ENCODE results near the gene RUFY4. TPM values are rescaled to one million over a fixed set of nuclear protein-coding genes. Genes with fewer than 3 reads are reported as not detected.

The RUFY4 gene
- total and polyA plus RNA-seq, 2 donors (not counting 3 experiments of a cell fraction or from before 2014, with no cell fraction given) = not detected

DNA sequence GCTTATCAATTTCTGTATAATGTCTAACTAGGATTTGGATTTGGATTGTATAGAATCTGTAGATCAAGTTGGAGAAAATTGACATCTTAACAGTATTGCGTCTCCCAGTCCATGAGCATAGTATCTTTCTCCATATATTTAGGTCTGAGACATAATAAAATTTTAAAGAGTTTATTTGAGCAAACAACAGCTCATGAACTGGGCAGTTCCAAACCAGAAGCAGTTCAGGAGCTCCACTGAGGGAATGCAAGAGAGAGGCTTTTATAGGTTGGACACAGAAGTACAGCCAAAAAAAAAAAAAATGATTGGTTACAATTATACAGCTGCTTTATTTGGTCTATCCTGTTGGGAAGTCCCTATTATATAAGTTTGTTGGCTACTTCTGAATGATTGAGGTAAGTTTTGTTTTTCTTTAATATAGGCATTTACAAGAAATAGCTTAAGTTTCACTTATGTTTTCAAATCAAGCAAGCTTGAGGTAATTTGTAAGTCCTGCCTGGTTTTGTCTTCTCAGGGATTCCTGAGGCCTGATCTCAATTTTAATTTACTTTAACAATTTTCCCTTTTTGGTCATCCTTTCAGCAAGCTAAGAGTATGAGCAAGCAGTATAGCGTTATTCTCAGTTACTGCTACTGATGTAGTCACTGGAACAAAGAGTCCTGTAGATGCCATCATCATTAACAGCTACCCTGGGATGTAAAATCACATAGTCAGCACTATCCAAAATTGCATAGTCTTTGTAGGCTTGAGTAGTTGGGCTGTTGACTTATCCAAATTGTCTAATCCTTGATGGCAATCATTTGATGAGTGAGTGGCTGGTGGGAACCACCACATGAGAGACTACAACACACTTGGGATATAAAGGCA lies 27.5 kb upstream of the RUFY4 start:
- Histone ChIP-seq H3K9me3 (replicated peaks; ENCODE audit: control insufficient read depth, insufficient read depth, low read length) (no peaks in the 10 kb centered on the region), H3K27ac (ENCODE audit: insufficient read depth, low read depth, low read length) (no peak overlapping the region), H3K36me3 (ENCODE audit: control insufficient read depth in 2 of 2, extremely low read depth in 1 of 2, insufficient read depth in 2 of 2, low read length in 2 of 2) (no peaks in the 10 kb centered on the region), H3K4me2 (ENCODE audit: insufficient read depth, low read length) (no peak overlapping the region), H3K4me1 (ENCODE audit: control insufficient read depth, extremely low read depth, insufficient read depth, low read length) (no peaks in the 10 kb centered on the region), H3K9me1 (replicated peaks; ENCODE audit: control insufficient read depth, extremely low read depth, insufficient read depth, low read length) (no peaks in the 10 kb centered on the region), H3K79me2 (ENCODE audit: control insufficient read depth, insufficient read depth, low read length) (no peaks in the 10 kb centered on the region), H3K27me3 (ENCODE audit: control insufficient read depth in 2 of 2, insufficient read depth in 2 of 2, low read length in 2 of 2) (peaks cover 11 to 31% of the 10 kb centered on the region in 2 experiments), H3K9ac (replicated peaks; ENCODE audit: extremely low read depth, insufficient read depth, low read length) (no peak overlapping the region), H2AFZ (ENCODE audit: low read depth, low read length) (no peak overlapping the region), H3K4me3 (replicated peaks in 1 of 3; ENCODE audit: insufficient read depth in 1 of 3, low read depth in 1 of 3, low read length in 3 of 3) (no peak overlapping the region), H4K20me1 (replicated peaks; ENCODE audit: control insufficient read depth, extremely low read depth, insufficient read depth, low read length) (no peaks in the 10 kb centered on the region)
- FAIRE-seq = no peak
- ChIA-PET POLR2A (no interaction called here), CTCF (interaction anchor here (0.9 to 4.2 kb wide), 7 partner anchors 9 to 256 kb away, joined by 3 to 43 read pairs (median 5); partner anchors contain the start of gene RUFY4)
- no TSS peak for BruUV-seq (replicated peaks)
- DNase-seq (ENCODE audit: low read depth, low spot score) = no peak
- TF ChIP-seq EZH2 (IDR thresholded peaks at IDR 0.05; ENCODE audit: borderline replicate concordance, low read depth, low read length, severe bottlenecking) (no peak), GATA2 (IDR thresholded peaks at IDR 0.05; ENCODE audit: insufficient read depth, insufficient read length, low read depth, low read length) (no peak), MAX (IDR thresholded peaks at IDR 0.05; ENCODE audit: insufficient read depth, insufficient read length) (no peak), JUN (IDR thresholded peaks at IDR 0.05; ENCODE audit: borderline replicate concordance, insufficient read depth, insufficient read length, low read depth) (no peak), POLR2AphosphoS5 (IDR thresholded peaks at IDR 0.05; ENCODE audit: insufficient read depth, low read depth, low read length) (no peak), FOS (IDR thresholded peaks at IDR 0.05; ENCODE audit: borderline replicate concordance, insufficient read depth, low read length) (no peak), MYC (IDR thresholded peaks at IDR 0.05; ENCODE audit: low read depth, low read length) (no peak), POLR2A (IDR thresholded peaks at IDR 0.05; ENCODE audit: low read depth, low read length) (no peak)
- TF ChIP-seq, protein P1, sequence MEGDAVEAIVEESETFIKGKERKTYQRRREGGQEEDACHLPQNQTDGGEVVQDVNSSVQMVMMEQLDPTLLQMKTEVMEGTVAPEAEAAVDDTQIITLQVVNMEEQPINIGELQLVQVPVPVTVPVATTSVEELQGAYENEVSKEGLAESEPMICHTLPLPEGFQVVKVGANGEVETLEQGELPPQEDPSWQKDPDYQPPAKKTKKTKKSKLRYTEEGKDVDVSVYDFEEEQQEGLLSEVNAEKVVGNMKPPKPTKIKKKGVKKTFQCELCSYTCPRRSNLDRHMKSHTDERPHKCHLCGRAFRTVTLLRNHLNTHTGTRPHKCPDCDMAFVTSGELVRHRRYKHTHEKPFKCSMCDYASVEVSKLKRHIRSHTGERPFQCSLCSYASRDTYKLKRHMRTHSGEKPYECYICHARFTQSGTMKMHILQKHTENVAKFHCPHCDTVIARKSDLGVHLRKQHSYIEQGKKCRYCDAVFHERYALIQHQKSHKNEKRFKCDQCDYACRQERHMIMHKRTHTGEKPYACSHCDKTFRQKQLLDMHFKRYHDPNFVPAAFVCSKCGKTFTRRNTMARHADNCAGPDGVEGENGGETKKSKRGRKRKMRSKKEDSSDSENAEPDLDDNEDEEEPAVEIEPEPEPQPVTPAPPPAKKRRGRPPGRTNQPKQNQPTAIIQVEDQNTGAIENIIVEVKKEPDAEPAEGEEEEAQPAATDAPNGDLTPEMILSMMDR (IDR thresholded peaks at IDR 0.05; ENCODE audit: extremely low read depth in 1 of 2, insufficient read depth in 1 of 2, low read depth in 1 of 2, low read length in 2 of 2) = no peak
- dilution Hi-C loops (cut with MboI; ENCODE audit: extremely low pct_ligation_motif_present, low sequenced_read_pairs) = no loop called here
- intact Hi-C loops (cut with micrococcal nuclease) = no loop called here

All from endothelial cell of umbilical vein (primary cell).